ENCODE data around the gene PNCK. TPM values are rescaled to one million over a fixed set of nuclear protein-coding genes. Genes with fewer than 3 reads are reported as not detected.
"Not testable (repeated sequence)": the region's sequence is repeated elsewhere in the genome, so short reads cannot be mapped to it uniquely, and the experiment has no call there.

Gene PNCK
- total RNA-seq, 1 experiment from 2014 or later, result 0.60 TPM

DNA sequence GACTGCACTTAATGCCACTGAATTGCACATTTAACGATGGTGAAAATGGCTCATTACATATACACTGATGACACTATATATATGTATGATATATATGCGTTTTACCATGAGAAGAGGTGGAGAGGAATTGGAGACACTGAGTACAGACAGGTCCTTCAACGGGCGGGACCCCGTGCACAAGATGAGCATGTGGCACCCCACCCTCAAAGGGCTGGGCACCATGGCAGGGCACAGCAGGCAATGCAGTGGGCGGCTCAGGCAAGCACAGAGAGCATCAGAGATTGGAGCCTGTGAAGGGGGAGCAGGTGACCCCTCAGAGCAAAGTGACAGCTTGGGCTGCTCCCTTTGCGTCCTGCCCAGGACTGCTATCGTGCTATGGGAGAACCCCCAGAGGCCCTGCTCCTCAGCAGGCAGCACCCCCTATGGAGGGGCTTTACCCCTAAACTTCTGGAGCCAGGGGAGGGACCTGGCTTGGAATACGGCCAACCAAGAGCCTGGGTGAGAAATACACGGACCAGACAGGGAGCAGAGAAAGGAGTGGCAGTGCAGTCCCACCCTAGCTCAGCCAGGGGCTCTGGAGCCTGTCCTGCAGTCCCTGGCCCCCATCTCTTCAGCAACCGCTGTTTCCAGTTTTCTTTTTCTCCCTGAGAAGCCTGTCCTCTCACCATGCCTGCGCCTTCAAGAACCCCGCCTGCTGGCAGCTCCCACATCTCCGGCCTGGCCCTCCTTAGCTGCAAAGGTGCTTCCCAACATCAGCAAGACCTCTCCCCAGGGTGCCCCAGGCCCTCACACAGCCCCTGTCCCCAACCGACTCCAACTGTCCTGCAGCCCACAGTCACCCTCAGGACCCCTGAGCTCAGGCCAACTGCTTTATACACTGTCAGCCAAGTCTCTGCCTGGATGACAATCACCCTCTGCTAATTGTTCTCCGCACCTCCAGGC is 24.6 kb upstream of the PNCK start:
- POLR2A ChIA-PET (ENCODE audit: low non-redundant PET), result no interaction called here

DNA sequence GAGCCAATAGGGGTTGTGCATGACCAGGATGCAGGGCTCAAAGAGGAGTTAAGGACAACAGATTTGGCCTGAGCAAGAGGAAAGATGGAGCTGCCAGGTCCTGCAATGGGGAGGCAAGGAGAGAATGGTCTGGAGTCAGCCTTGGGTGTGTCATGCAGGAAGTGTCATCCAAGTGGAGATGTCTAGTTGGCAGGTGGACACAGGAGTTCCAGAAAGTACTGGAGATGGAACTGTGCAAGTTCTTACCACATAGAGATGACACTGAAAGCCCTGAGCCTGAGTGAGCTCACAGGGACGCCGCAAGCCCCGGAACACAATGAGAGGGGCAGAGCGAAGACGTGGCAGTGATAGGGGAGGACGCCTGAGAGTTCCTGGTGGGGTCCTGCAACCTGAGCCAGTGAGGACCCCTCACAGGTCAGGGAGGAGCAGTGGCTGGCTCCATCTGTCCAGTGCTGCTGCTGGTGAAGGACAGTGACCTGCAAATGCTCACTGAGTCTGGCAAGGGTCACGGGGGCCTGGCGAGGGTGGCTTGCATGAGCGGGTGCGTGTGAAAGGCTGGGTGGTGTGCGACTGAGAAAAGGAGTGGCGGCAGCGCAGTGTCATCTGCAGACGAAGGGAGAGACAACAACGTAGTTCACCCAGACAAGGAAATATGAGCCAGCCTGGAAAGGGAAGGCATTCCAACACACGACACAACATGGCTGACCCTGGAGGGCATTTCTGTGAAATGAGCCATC is 23.5 kb upstream of the PNCK start:
- H3K4me3 ChIP-seq (ENCODE audit: low read depth, low read length, poor library complexity, severe bottlenecking); POLR2A ChIA-PET (ENCODE audit: low non-redundant PET); H3K36me3 ChIP-seq (ENCODE audit: insufficient read depth, low read length, poor library complexity, severe bottlenecking); H3K4me1 ChIP-seq (ENCODE audit: insufficient read depth, low read length, poor library complexity, severe bottlenecking); DNase-seq (ENCODE audit: low spot score); intact Hi-C loops (cut with micrococcal nuclease; ENCODE audit: unreplicated experiment); CTCF ChIA-PET; BruUV-seq (replicated peaks); H3K27me3 ChIP-seq (replicated peaks; ENCODE audit: insufficient read depth, low read depth, low read length, poor library complexity); H3K27ac ChIP-seq (ENCODE audit: low read depth, low read length, poor library complexity, severe bottlenecking); H3K9me3 ChIP-seq (ENCODE audit: low read depth, low read length, poor library complexity, severe bottlenecking): not testable (repeated sequence)

More for the DNA sequence above, 24.6 kb upstream of the PNCK start:
- TF ChIP-seq CTCF (conservative IDR thresholded peaks at IDR 0.05; ENCODE audit: low read depth, low read length) (no peak), EZH2 (IDR thresholded peaks at IDR 0.05; ENCODE audit: borderline replicate concordance, low read depth, low read length, poor library complexity, severe bottlenecking) (no peak)
- H3K27ac ChIP-seq (ENCODE audit: low read depth, low read length, poor library complexity, severe bottlenecking), result no peak overlapping the region
- no peaks in the 10 kb centered on the region for H3K36me3 ChIP-seq (ENCODE audit: insufficient read depth, low read length, poor library complexity, severe bottlenecking)
- DNase-seq (ENCODE audit: low spot score), result no peak
- CTCF ChIA-PET, result interaction anchor here (0.6 kb wide), 1 partner anchor 159 kb away, joined by 4 read pairs; no protein-coding TSS in a partner anchor
- no peaks in the 10 kb centered on the region for H3K27me3 ChIP-seq (replicated peaks; ENCODE audit: insufficient read depth, low read depth, low read length, poor library complexity)
- H3K4me1 ChIP-seq (ENCODE audit: insufficient read depth, low read length, poor library complexity, severe bottlenecking), result no peaks in the 10 kb centered on the region
- H3K4me3 ChIP-seq (ENCODE audit: low read depth, low read length, poor library complexity, severe bottlenecking), result no peak overlapping the region
- no peaks in the 10 kb centered on the region for H3K9me3 ChIP-seq (ENCODE audit: low read depth, low read length, poor library complexity, severe bottlenecking)
- intact Hi-C loops (cut with micrococcal nuclease; ENCODE audit: unreplicated experiment), result no loop called here
- BruUV-seq (replicated peaks), result no TSS peak

DNA sequence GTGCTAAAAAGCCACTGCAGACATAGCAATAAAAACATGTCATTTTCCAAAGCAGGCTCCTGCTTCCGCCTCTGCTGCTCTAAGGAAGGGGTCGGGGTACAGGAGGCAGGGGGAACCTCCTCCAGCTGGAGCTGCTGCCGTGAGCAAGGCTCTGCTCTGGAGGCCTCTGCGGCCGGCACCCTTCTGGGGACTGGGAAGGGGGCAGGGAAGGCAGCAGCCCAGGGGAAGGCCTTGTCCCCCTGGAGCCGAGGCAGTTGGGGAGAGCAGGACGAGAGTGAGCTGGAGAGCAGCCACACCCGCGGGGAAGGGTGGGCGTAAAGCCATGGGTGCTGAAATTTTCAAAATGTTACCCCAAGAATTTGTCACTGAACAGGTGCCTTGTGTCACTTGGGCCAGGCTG is 22.9 kb upstream of the PNCK start:
- H3K9me3 ChIP-seq (ENCODE audit: low read depth, low read length, poor library complexity, severe bottlenecking); CTCF ChIA-PET; H3K27me3 ChIP-seq (replicated peaks; ENCODE audit: insufficient read depth, low read depth, low read length, poor library complexity); H3K4me1 ChIP-seq (ENCODE audit: insufficient read depth, low read length, poor library complexity, severe bottlenecking); H3K4me3 ChIP-seq (ENCODE audit: low read depth, low read length, poor library complexity, severe bottlenecking); POLR2A ChIA-PET (ENCODE audit: low non-redundant PET); DNase-seq (ENCODE audit: low spot score); H3K27ac ChIP-seq (ENCODE audit: low read depth, low read length, poor library complexity, severe bottlenecking); BruUV-seq (replicated peaks); intact Hi-C loops (cut with micrococcal nuclease; ENCODE audit: unreplicated experiment); H3K36me3 ChIP-seq (ENCODE audit: insufficient read depth, low read length, poor library complexity, severe bottlenecking): not testable (repeated sequence)

DNA sequence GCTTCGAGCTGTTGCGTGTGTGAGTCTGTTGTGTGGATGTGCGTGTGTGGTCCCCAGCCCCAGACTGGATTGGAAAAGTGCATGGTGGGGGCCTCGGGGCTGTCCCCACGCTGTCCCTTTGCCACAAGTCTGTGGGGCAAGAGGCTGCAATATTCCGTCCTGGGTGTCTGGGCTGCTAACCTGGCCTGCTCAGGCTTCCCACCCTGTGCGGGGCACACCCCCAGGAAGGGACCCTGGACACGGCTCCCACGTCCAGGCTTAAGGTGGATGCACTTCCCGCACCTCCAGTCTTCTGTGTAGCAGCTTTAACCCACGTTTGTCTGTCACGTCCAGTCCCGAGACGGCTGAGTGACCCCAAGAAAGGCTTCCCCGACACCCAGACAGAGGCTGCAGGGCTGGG is 22.5 kb upstream of the PNCK start:
- no peaks in the 10 kb centered on the region for H3K27me3 ChIP-seq (replicated peaks; ENCODE audit: insufficient read depth, low read depth, low read length, poor library complexity)
- TF ChIP-seq EZH2 (IDR thresholded peaks at IDR 0.05; ENCODE audit: borderline replicate concordance, low read depth, low read length, poor library complexity, severe bottlenecking), result no peak
- no peak for TF ChIP-seq CTCF (conservative IDR thresholded peaks at IDR 0.05; ENCODE audit: low read depth, low read length)
- H3K27ac ChIP-seq (ENCODE audit: low read depth, low read length, poor library complexity, severe bottlenecking), result no peak overlapping the region
- no peaks in the 10 kb centered on the region for H3K9me3 ChIP-seq (ENCODE audit: low read depth, low read length, poor library complexity, severe bottlenecking)
- intact Hi-C loops (cut with micrococcal nuclease; ENCODE audit: unreplicated experiment), result no loop called here
- no peaks in the 10 kb centered on the region for H3K4me1 ChIP-seq (ENCODE audit: insufficient read depth, low read length, poor library complexity, severe bottlenecking)
- no peak for DNase-seq (ENCODE audit: low spot score)
- BruUV-seq (replicated peaks), result no TSS peak
- POLR2A ChIA-PET (ENCODE audit: low non-redundant PET), result no interaction called here
- no peak overlapping the region for H3K4me3 ChIP-seq (ENCODE audit: low read depth, low read length, poor library complexity, severe bottlenecking)
- no peaks in the 10 kb centered on the region for H3K36me3 ChIP-seq (ENCODE audit: insufficient read depth, low read length, poor library complexity, severe bottlenecking)
- CTCF ChIA-PET, result interaction anchor here (0.6 kb wide), 1 partner anchor 27 kb away, joined by 3 read pairs; no protein-coding TSS in a partner anchor

Measured in A673 (cell line).